Neural cell (in vitro differentiated cells): ENCODE measurements around the gene SETMAR.

ENCODE experiments used
- CTCF ChIP-seq: fragments of 450-650 bp; IDR thresholded peaks from 2 replicates; pipeline ENCODE4 v1.5.1; 2014; ENCODE audit warnings: antibody characterized with exemption, mild to moderate bottlenecking, moderate library complexity; ENCODE audit not compliant: poor library complexity, severe bottlenecking
- EP300 ChIP-seq: fragments of 450-650 bp; conservative IDR thresholded peaks from 2 replicates; pipeline ENCODE4 v1.6.1; 2014; ENCODE audit warnings: antibody characterized with exemption, mild to moderate bottlenecking, moderate library complexity; ENCODE audit not compliant: poor library complexity, severe bottlenecking
- EZH2 ChIP-seq: fragments of 200-600, 300-800 bp; shearing (Covaris generic), sonication (generic); IDR thresholded peaks from 2 replicates; pipeline ENCODE4 v1.6.1; 2014; ENCODE audit warnings: antibody characterized with exemption, low read length, borderline replicate concordance, mild to moderate bottlenecking; ENCODE audit not compliant: insufficient read depth, poor library complexity, severe bottlenecking
- MXI1 ChIP-seq: fragments of 450-650 bp; conservative IDR thresholded peaks from 2 replicates; pipeline ENCODE4 v1.6.1; 2014; ENCODE audit warnings: antibody characterized with exemption, mild to moderate bottlenecking; ENCODE audit not compliant: poor library complexity, severe bottlenecking
- POLR2AphosphoS5 ChIP-seq: IDR thresholded peaks from 2 replicates; pipeline ENCODE4 v1.6.1; 2012
- RAD21 ChIP-seq: fragments of 450-650 bp; conservative IDR thresholded peaks from 2 replicates; pipeline ENCODE4 v1.6.1; 2014; ENCODE audit warnings: antibody characterized with exemption, mild to moderate bottlenecking, moderate library complexity
- REST ChIP-seq: IDR thresholded peaks from 2 replicates; pipeline ENCODE4 v1.6.1; 2012; ENCODE audit warnings: borderline replicate concordance
- SMC3 ChIP-seq: fragments of 450-650 bp; conservative IDR thresholded peaks from 2 replicates; pipeline ENCODE4 v1.6.1; 2014; ENCODE audit warnings: antibody characterized with exemption, mild to moderate bottlenecking, moderate library complexity; ENCODE audit not compliant: poor library complexity
- TAF1 ChIP-seq: IDR thresholded peaks from 2 replicates; pipeline ENCODE4 v1.6.1; 2012; ENCODE audit warnings: low read depth

- no peak for TF ChIP-seq POLR2AphosphoS5
- TF ChIP-seq CTCF: no peak
- no peak for TF ChIP-seq REST
- TF ChIP-seq EZH2: no peak
- no peak for TF ChIP-seq TAF1
- TF ChIP-seq MXI1: no peak
- no peak for TF ChIP-seq EP300
- TF ChIP-seq RAD21: no peak
- no peak for TF ChIP-seq SMC3
Measured at GRCh38 chr3:4313606-4314293, 10.6 kb downstream of the SETMAR start.
